Muscle layer of duodenum (tissue), 2 donors: ENCODE measurements around the gene NKX2-2.

Experiments used
- H3K27ac ChIP-seq: one replicate; pipeline ENCODE4 v1.7.0; 2013; ENCODE audit warnings: mild to moderate bottlenecking, low read length
- H3K27me3 ChIP-seq: one replicate; pipeline ENCODE4 v1.7.0; 2013; ENCODE audit warnings: low read depth, mild to moderate bottlenecking, control low read depth, low read length
- H3K36me3 ChIP-seq, 2 donors: one replicate each; pipeline ENCODE4 v1.7.0; 2013; ENCODE audit warnings: low read length in 2 of 2, control low read depth in 1 of 2, mild to moderate bottlenecking in 1 of 2; ENCODE audit not compliant: insufficient read depth in 2 of 2, control insufficient read depth in 1 of 2
- H3K4me1 ChIP-seq, 2 donors: one replicate each; pipeline ENCODE4 v1.7.0; 2013; ENCODE audit warnings: low read length in 2 of 2, mild to moderate bottlenecking in 2 of 2, control low read depth in 1 of 2, moderate library complexity in 1 of 2; ENCODE audit not compliant: insufficient read depth in 2 of 2, control insufficient read depth in 1 of 2
- H3K4me3 ChIP-seq, 2 donors: one replicate each; pipeline ENCODE4 v1.7.0; 2013; ENCODE audit warnings: low read length in 2 of 2, low read depth in 1 of 2, mild to moderate bottlenecking in 1 of 2
- H3K9me3 ChIP-seq, 2 donors: one replicate each; pipeline ENCODE4 v1.7.0; 2013; ENCODE audit warnings: low read length in 2 of 2, control low read depth in 1 of 2, mild to moderate bottlenecking in 1 of 2; ENCODE audit not compliant: control insufficient read depth in 1 of 2
- donor health status: healthy.

NKX2-2 gene

DNA sequence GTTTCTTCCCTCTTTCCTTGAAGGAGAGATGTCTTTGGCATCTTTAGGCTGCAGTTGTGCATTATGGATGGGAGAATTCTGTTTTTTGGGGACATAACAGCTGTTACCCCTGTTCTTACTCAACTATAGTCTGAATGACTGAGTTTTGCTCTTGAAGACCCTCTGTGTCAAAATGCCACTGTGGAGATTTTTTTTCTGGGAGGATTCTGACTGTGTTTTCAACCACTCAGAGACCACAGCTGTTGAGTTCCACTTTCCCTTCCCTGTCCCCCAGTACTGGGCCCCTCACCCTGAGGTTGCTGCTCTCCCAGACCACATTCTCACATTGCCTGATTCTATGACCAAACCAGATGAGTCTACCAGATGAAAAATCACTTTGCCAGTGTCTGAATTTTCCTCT, 48.1 kb downstream of the NKX2-2 start:
- Histone ChIP-seq H3K27ac (no peak overlapping the region), H3K27me3 (no peaks in the 10 kb centered on the region), H3K4me3 (no peak overlapping the region), H3K36me3 (no peaks in the 10 kb centered on the region), H3K9me3 (no peaks in the 10 kb centered on the region), H3K4me1 (no peaks in the 10 kb centered on the region)

DNA sequence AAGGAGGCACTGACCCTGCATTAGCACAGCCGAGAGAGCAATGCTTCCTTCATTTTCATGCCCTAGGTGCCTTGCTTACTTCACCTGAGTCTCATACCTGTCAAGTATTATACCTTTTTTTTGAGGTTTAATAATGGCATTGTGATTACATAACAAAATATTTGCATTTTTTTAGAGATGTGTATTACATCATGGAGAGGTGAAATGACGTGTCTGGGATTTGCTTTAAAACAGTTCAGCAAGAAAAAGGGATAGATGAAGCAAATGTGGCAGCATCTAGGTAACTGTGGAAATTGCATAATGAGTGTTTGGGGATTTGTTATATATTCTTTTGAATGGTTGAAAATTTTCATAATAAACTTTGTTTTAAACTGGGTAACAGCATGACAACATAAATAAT, 48.9 kb downstream of the NKX2-2 start:
- peaks cover 0 to 3% of the 10 kb centered on the region in 2 donors for H3K9me3 ChIP-seq
- H3K27ac ChIP-seq, result no peak overlapping the region
- no peak overlapping the region for H3K4me3 ChIP-seq
- no peaks in the 10 kb centered on the region for H3K4me1 ChIP-seq
- no peaks in the 10 kb centered on the region for H3K36me3 ChIP-seq
- H3K27me3 ChIP-seq, result no peaks in the 10 kb centered on the region
